Colon (tissue), 2 donors: ENCODE results near the gene GSTO2.

ENCODE experiments used
- FAIRE-seq: peaks from 2 replicates; lab custom pipeline; 2012; peaks lifted over from hg19 to GRCh38; lab: Jason Lieb, UNC
- donor health status: control.
- donor health status: control.

GSTO2 gene

DNA sequence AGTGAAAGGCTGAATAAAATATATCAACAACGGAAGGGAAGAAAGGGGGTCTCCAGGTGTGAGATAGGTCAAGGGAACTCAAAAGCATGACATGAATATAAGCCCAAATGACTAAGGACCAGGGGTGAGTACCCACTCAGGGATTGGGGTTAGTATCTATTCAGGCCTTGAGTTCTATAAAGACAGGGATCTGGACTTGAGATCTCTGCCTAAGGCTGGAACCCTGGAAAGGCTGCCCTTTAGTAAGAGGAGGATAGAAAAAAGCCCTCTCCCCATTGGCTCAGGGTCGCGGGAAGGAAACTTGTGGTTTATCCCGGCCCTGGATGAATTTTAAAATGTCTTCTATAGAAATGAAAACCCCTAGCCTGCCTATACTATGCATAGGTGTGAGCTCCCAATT lies 71.7 kb downstream of the GSTO2 start:
- no peak for FAIRE-seq

GRCh38 chr10:104342941-104343411 lies 74.0 kb downstream of the GSTO2 start:
- FAIRE-seq, result no peak

DNA sequence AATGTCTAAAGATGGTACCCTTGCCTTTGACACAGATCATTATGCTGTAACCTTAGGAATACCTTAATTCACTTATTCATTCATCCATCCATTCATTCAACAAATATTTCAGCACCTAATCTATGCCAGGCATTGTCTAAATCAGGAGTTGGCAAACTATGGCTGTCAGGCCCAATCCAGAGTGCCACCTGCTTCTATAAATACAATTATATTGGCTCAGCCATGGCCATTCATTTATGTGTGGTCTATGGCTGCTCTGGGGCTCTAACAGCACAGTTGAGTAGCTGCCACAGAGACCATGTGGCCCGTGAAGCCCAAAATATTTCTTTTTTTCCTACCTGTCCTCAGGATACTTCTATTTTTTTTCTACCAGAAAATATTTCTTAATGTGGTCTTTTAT lies 75.2 kb downstream of the GSTO2 start:
- no peak for FAIRE-seq

GRCh38 chr10:104345515-104345914 lies 76.5 kb downstream of the GSTO2 start:
- FAIRE-seq, result no peak

GRCh38 chr10:104345941-104346340 lies 77.0 kb downstream of the GSTO2 start:
- no peak for FAIRE-seq

GRCh38 chr10:104347295-104348045 lies 78.5 kb downstream of the GSTO2 start:
- no peak for FAIRE-seq

- FAIRE-seq, result no peak
Observed at GRCh38 chr10:104348601-104349000, 79.6 kb downstream of the GSTO2 start.

DNA sequence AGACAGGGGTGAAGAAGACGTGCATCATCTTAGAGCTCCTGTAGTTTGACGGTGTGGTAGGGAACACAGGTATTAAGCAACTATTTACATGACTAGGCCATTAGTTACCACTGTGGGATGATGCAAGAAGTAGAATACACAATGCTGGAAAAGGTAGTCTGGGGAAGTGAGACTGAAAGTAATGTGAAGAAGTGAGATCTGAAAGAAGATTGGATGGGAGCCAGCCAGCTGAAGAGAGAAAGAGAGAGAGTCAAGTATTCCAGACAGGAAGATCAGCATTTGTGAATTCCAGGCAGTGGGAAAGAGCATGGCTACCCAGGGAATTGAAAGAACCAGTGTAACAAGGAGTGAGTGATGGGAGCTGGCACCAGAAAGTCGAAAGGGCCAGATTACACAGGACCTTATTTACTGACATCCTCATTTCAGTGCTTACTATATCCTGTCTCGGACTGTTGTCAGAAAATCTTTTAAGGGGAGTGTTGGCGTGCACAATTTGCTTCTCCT lies 80.7 kb downstream of the GSTO2 start:
- FAIRE-seq, result no peak

- no peak for FAIRE-seq
Observed at GRCh38 chr10:104350127-104350635, 81.2 kb downstream of the GSTO2 start.

- FAIRE-seq, result no peak
Observed at GRCh38 chr10:104351061-104351702, 82.2 kb downstream of the GSTO2 start.

DNA sequence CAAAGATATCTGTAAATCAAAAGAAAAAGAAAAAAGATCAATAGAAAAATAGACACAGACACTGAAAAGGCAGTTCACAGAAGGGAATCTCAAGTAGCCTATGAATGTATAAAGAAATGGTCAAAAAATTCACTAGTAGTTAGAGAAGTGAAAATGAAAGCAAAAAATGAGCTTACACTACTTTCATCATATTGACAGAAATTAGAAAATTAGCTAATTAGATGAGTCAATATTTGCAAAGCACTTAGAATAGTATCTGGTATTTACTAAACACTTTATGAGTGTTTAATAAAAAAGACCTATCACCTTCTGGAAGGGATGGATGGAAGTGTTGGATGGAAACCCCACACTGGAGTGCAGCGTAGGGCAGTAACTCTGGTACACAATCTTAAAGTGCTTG lies 82.9 kb downstream of the GSTO2 start:
- FAIRE-seq, result no peak

DNA sequence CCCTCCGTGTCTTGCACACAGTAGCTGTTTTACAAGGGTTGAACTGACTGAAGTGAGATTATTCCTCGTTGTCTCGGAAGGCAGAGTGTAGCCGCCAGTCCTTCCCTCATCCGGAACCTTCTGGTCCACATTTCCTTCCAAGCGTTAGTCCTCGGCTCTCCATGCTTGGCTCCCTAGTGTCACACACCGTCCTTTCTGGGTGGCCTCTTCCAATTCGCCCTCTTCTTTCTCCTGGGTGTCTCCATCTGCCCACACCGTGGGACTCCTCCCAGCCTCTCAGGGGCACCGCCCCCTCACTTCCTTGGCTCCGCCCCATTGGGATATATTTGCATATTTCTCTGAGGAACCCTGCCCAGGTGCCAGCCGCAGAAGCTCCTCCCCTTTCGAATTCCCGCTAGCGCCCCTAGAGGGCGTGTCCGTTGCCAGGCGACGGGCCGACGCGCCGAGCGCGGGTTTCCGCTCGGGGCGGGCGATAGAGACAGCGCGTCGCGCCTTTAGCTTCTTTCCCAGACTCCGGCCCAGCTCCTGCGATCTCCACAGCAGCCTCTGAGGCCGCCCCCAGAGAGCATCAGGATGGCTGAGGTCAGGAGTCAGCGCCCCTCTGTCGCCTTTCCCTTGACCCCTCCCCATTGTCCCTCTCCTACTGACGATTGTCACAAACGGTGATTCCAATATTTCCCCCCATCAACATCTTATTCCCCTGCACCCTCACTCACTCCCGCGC lies 84.5 kb downstream of the GSTO2 start, which contains the start of gene CFAP58:
CFAP58 (plus strand) TSS at position 509 of the 724 bp plus-strand sequence; CDS start at position 574, 65 bp downstream.
- FAIRE-seq, result no peak
